MM.1S (cell line): Measurements from ENCODE around the gene CTTNBP2NL.
"Not testable (repeated sequence)": the region's sequence is repeated elsewhere in the genome, so short reads cannot be mapped to it uniquely, and the experiment has no call there.

Experiments
- DNase-seq: peaks from one replicate; pipeline ENCODE4 v3.0.0-alpha.2; 2015
- H2AFZ ChIP-seq: fragments of 300-600 bp; sonication (generic); 2 replicates; pipeline ENCODE4 v1.6.0; 2016; ENCODE audit warnings: antibody characterized with exemption, low read length
- H3F3A ChIP-seq: fragments of 300-600 bp; sonication (generic); 2 replicates; pipeline ENCODE4 v1.6.1; 2016; ENCODE audit warnings: mild to moderate bottlenecking, antibody characterized with exemption, low read length, moderate library complexity, mixed read lengths; ENCODE audit not compliant: insufficient read depth
- H3K27ac ChIP-seq: fragments of 300-600 bp; sonication (generic); 2 replicates; pipeline ENCODE4 v1.5.1; 2016; ENCODE audit warnings: mild to moderate bottlenecking, low read length
- H3K27me3 ChIP-seq: fragments of 300-600 bp; sonication (generic); replicated peaks from 2 replicates; pipeline ENCODE4 v1.6.0; 2016; ENCODE audit warnings: low read length; ENCODE audit not compliant: insufficient read depth
- H3K36me3 ChIP-seq: fragments of 300-600 bp; sonication (generic); replicated peaks from 2 replicates; pipeline ENCODE4 v1.6.1; 2016; ENCODE audit warnings: mild to moderate bottlenecking, low read length, mixed read lengths; ENCODE audit not compliant: insufficient read depth
- H3K4me1 ChIP-seq: fragments of 300-600 bp; sonication (generic); 2 replicates; pipeline ENCODE4 v1.6.1; 2016; ENCODE audit warnings: low read length, mixed read lengths
- H3K4me2 ChIP-seq: fragments of 300-600 bp; sonication (generic); 2 replicates; pipeline ENCODE4 v1.6.0; 2016; ENCODE audit warnings: low read depth, low read length
- H3K4me3 ChIP-seq: fragments of 300-600 bp; sonication (generic); 2 replicates; pipeline ENCODE4 v1.5.1; 2016; ENCODE audit warnings: low read length, mixed read lengths
- H3K79me2 ChIP-seq: fragments of 300-600 bp; sonication (generic); 2 replicates; pipeline ENCODE4 v1.6.1; 2016; ENCODE audit warnings: mixed run types, low read length, mixed read lengths
- H3K9ac ChIP-seq: fragments of 300-600 bp; sonication (generic); 2 replicates; pipeline ENCODE4 v1.6.1; 2016; ENCODE audit warnings: low read length, mixed read lengths
- H3K9me2 ChIP-seq: fragments of 300-600 bp; sonication (generic); replicated peaks from 2 replicates; pipeline ENCODE4 v1.6.1; 2016; ENCODE audit warnings: mild to moderate bottlenecking, low read length, mixed read lengths; ENCODE audit not compliant: insufficient read depth
- H3K9me3 ChIP-seq: fragments of 300-600 bp; sonication (generic); replicated peaks from 2 replicates; pipeline ENCODE4 v1.6.1; 2016; ENCODE audit warnings: mild to moderate bottlenecking, low read length, mixed read lengths; ENCODE audit not compliant: insufficient read depth
- H4K20me1 ChIP-seq: fragments of 300-600 bp; sonication (generic); 2 replicates; pipeline ENCODE4 v1.6.1; 2016; ENCODE audit warnings: mild to moderate bottlenecking, low read length, moderate library complexity, mixed read lengths; ENCODE audit not compliant: insufficient read depth
- CTCF ChIP-seq: fragments of 300-600 bp; sonication (generic); IDR thresholded peaks from 2 replicates; pipeline ENCODE4 v1.5.1; 2016; ENCODE audit warnings: antibody characterized with exemption, low read length, mixed read lengths
- EZH2 ChIP-seq: fragments of 300-600 bp; sonication (generic); optimal IDR thresholded peaks from 2 replicates; pipeline ENCODE3; 2017; ENCODE audit warnings: low read depth, mild to moderate bottlenecking, antibody characterized with exemption, low read length, mixed read lengths
- EZH2phosphoT487 ChIP-seq: fragments of 300-600 bp; sonication (generic); IDR thresholded peaks from 2 replicates; pipeline ENCODE4 v1.6.1; 2018; ENCODE audit warnings: antibody characterized with exemption, low read length

Gene CTTNBP2NL

GRCh38 chr1:112450773-112451172 lies 54.8 kb downstream of the CTTNBP2NL start:
- Histone ChIP-seq H3K27me3 (no peaks in the 10 kb centered on the region), H2AFZ (no peak overlapping the region), H3K4me1 (0 out of 2 replicates have a peak, but pooled peaks cover 3% of the 10 kb centered on the region), H3K9ac (no peak overlapping the region), H3K9me3 (no peaks in the 10 kb centered on the region), H3K9me2 (no peaks in the 10 kb centered on the region), H3K79me2 (no peaks in the 10 kb centered on the region), H3K4me3 (no peak overlapping the region), H4K20me1 (no peaks in the 10 kb centered on the region), H3K36me3 (no peaks in the 10 kb centered on the region), H3K27ac (no peak overlapping the region), H3K4me2 (no peak overlapping the region), H3F3A (no peaks in the 10 kb centered on the region)
- TF ChIP-seq EZH2: no peak
- TF ChIP-seq EZH2phosphoT487: no peak
- TF ChIP-seq CTCF: no peak
- no peak for DNase-seq

GRCh38 chr1:112451301-112451700 lies 55.3 kb downstream of the CTTNBP2NL start:
- H3K4me2 ChIP-seq, H3F3A ChIP-seq, H3K36me3 ChIP-seq, H3K4me1 ChIP-seq, H2AFZ ChIP-seq, DNase-seq, H3K27me3 ChIP-seq, H3K27ac ChIP-seq, H3K4me3 ChIP-seq, H3K9ac ChIP-seq, H4K20me1 ChIP-seq, H3K9me2 ChIP-seq, H3K79me2 ChIP-seq, H3K9me3 ChIP-seq: not testable (repeated sequence)

GRCh38 chr1:112453876-112454275 lies 57.9 kb downstream of the CTTNBP2NL start:
- Histone ChIP-seq H3K27me3 (no peaks in the 10 kb centered on the region), H3F3A (no peaks in the 10 kb centered on the region), H3K9me3 (no peaks in the 10 kb centered on the region), H3K9ac (no peak overlapping the region), H3K79me2 (no peaks in the 10 kb centered on the region), H3K27ac (no peak overlapping the region), H3K4me2 (no peak overlapping the region), H3K4me3 (no peak overlapping the region), H4K20me1 (no peaks in the 10 kb centered on the region), H2AFZ (no peak overlapping the region), H3K4me1 (no peaks in the 10 kb centered on the region), H3K36me3 (no peaks in the 10 kb centered on the region), H3K9me2 (no peaks in the 10 kb centered on the region)
- DNase-seq: no peak
- no peak for TF ChIP-seq EZH2phosphoT487
- no peak for TF ChIP-seq CTCF
- no peak for TF ChIP-seq EZH2

- DNase-seq: no peak
- no peak overlapping the region for H3K4me3 ChIP-seq
- H3K9ac ChIP-seq: no peak overlapping the region
- H3K27ac ChIP-seq: no peak overlapping the region
- no peaks in the 10 kb centered on the region for H3K79me2 ChIP-seq
- H4K20me1 ChIP-seq: no peaks in the 10 kb centered on the region
- no peak overlapping the region for H2AFZ ChIP-seq
- no peaks in the 10 kb centered on the region for H3K4me1 ChIP-seq
- TF ChIP-seq EZH2phosphoT487 (no peak), EZH2 (no peak)
- H3K9me3 ChIP-seq: no peaks in the 10 kb centered on the region
- H3F3A ChIP-seq: no peaks in the 10 kb centered on the region
- H3K27me3 ChIP-seq: no peaks in the 10 kb centered on the region
- no peaks in the 10 kb centered on the region for H3K9me2 ChIP-seq
- H3K36me3 ChIP-seq: no peaks in the 10 kb centered on the region
- no peak overlapping the region for H3K4me2 ChIP-seq
These were observed 58.3 kb downstream of the CTTNBP2NL start for GRCh38 chr1:112454316-112454715.
